Memory B cell (primary cell): ENCODE results near the gene CNPY1.

Experiments used
- ATAC-seq: fragments of 150-1000 bp; cut with Tn5 transposase; 2 replicates; pipeline ENCODE4 v1.10.0; 2021; ENCODE audit warnings: low read depth, mild to moderate bottlenecking, moderate library complexity
- DNase-seq, 2 donors: peaks; one replicate each; pipeline ENCODE4 v3.0.0; 2022; ENCODE audit warnings: low spot score in 2 of 2
- H3K27ac Mint-ChIP-seq: one replicate; pipeline ENCODE4 v1.8.0; 2022; ENCODE audit warnings: mild to moderate bottlenecking, moderate library complexity, mixed read lengths
- H3K27me3 Mint-ChIP-seq: one replicate; pipeline ENCODE4 v1.8.0; 2022; ENCODE audit warnings: mixed read lengths
- H3K36me3 Mint-ChIP-seq: one replicate; pipeline ENCODE4 v1.8.0; 2022; ENCODE audit warnings: mild to moderate bottlenecking, mixed read lengths
- H3K4me1 Mint-ChIP-seq: one replicate; pipeline ENCODE4 v1.8.0; 2022; ENCODE audit warnings: mixed read lengths
- H3K4me3 Mint-ChIP-seq: one replicate; pipeline ENCODE4 v1.8.0; 2022; ENCODE audit warnings: mild to moderate bottlenecking, moderate library complexity, mixed read lengths
- H3K9me3 Mint-ChIP-seq: one replicate; pipeline ENCODE4 v1.8.0; 2022; ENCODE audit warnings: mixed read lengths

The CNPY1 gene

DNA sequence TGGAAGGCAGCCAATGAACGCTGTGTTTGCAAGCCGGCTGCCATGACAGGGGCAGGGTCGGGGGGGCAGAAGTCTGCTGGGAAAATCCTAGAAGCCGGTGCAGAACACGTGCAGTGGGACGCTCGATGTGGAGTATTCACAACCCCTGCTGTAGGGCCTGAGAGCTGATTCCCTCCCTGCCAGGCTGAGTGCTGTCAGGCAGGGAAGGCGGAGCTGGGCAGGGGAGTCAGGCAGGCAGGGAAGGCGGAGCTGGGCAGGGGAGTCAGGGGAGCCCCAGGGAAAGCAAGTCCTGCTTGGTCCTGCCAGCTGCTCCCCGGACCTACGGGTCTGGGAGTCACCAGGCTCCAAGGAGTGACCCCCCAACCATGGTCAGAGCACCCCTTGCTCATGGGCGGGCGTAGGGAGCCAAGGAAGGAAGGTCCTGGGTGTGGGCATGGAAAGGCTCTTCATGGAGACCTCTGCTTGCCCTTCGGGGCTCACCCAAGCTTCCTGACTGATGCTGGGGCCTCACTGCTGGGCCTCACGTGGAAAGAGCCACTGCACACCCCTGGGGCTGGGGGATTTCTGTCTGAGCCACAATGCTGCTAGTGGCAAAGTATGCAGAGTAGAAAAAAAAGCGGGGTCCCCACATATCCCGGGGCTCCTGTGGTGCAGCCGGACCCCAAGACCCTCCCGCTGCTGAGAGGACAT is 4.2 kb downstream of the CNPY1 start:
- H3K4me1 Mint-ChIP-seq, result no peaks in the 10 kb centered on the region
- DNase-seq, result no peak
- H3K36me3 Mint-ChIP-seq, result no peaks in the 10 kb centered on the region
- no peak overlapping the region for H3K27ac Mint-ChIP-seq
- no peaks in the 10 kb centered on the region for H3K9me3 Mint-ChIP-seq
- peaks cover 5% of the 10 kb centered on the region for H3K27me3 Mint-ChIP-seq
- H3K4me3 Mint-ChIP-seq, result no peak overlapping the region
- ATAC-seq, result no peak

DNA sequence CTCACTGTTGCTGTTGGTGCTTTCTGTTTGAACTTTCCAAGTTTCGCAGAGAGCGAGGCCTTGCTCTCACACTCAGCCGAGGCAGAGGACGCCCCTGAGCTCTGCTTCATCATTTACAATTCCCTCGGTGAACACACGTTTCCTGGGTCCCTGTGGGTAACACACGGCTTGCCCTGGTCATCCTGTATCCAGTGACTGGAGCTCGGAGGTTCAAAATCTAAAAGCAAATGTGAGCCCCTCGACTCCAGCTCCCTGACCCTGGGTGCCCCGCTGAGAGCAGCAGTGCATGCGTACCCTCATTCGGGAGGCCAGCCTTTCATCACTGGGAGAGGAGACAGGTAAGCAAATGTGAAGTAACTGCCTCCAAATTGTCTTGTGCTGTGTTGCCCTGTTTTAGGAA is 5.8 kb downstream of the CNPY1 start:
- DNase-seq (no peak), ATAC-seq (no peak)
- H3K36me3 Mint-ChIP-seq, result no peaks in the 10 kb centered on the region
- H3K4me3 Mint-ChIP-seq, result no peak overlapping the region
- no peak overlapping the region for H3K27ac Mint-ChIP-seq
- H3K27me3 Mint-ChIP-seq, result peaks cover 16% of the 10 kb centered on the region
- no peaks in the 10 kb centered on the region for H3K4me1 Mint-ChIP-seq
- peaks cover 2% of the 10 kb centered on the region for H3K9me3 Mint-ChIP-seq

DNA sequence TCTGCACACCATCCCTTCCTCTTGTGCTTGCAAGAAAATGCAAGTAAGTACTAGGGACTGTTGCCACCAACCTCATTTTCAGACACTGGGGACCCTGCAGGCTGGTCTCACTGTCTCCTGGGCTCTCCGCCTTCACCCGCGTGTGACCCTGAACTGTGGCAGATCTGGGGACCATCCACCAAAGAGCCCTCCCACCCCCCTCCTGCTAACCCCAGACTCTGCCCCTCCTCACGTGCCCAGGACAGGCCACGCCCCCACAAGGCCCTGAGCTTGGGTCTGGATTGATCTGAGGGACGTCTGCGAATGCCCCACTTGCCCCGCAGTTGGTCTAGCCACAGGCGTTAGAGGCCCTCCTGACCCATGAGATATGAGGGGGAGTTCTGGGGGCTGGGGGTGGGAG is 8.1 kb downstream of the CNPY1 start:
- peaks cover 2% of the 10 kb centered on the region for H3K9me3 Mint-ChIP-seq
- H3K27ac Mint-ChIP-seq, result no peak overlapping the region
- H3K4me1 Mint-ChIP-seq, result peaks cover 6% of the 10 kb centered on the region
- H3K27me3 Mint-ChIP-seq, result peaks cover 25% of the 10 kb centered on the region
- no peak for DNase-seq
- no peak overlapping the region for H3K4me3 Mint-ChIP-seq
- ATAC-seq, result no peak
- H3K36me3 Mint-ChIP-seq, result no peaks in the 10 kb centered on the region

DNA sequence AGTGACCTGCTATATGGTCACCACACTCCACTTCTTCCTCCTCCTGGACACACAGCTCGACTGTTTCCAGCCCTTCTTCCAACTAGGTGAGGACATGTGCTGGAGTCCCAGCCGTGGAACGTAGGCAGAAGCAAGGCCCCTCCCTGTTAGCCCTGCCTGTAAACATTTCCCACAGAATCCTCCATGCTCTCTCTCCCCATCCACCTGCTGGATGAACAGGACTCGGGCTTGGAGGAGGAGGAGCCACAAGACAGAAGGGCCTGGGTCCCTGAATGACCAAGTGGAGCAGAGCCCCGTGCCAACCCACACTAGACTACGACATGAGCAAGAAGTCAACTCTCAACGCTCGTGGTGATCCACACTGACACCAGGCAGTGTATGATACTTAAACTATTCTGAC is 9.9 kb downstream of the CNPY1 start:
- ATAC-seq, result no peak
- Mint-ChIP-seq H3K36me3 (no peaks in the 10 kb centered on the region), H3K9me3 (peaks cover 2% of the 10 kb centered on the region), H3K4me3 (no peak overlapping the region), H3K4me1 (peaks cover 11% of the 10 kb centered on the region), H3K27me3 (peaks cover 33% of the 10 kb centered on the region), H3K27ac (no peak overlapping the region)
- DNase-seq, result no peak

DNA sequence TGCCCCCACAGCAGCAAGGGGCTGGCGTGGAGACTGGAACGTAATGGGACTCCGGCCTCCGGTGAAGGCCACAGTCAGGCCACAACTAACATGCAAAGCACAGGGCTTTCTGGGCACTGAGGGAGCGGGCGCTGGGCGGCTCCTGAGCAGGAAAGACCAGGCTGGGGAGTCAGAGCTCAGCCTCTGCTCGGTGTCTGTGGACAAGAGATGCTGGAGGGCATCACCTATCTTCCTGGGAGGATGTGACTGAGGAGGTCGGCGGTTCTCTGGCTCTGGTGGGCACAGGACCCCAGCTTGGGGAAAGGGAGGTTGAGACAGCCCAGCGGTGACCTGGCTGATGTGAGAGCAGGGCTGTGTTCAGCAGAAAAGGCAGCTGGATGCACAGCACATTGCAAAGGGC is 11.7 kb downstream of the CNPY1 start:
- H3K27ac Mint-ChIP-seq, result no peak overlapping the region
- no peak overlapping the region for H3K4me3 Mint-ChIP-seq
- H3K27me3 Mint-ChIP-seq, result peaks cover 42% of the 10 kb centered on the region
- H3K9me3 Mint-ChIP-seq, result peaks cover 2% of the 10 kb centered on the region
- H3K36me3 Mint-ChIP-seq, result no peaks in the 10 kb centered on the region
- peaks cover 11% of the 10 kb centered on the region for H3K4me1 Mint-ChIP-seq
- DNase-seq (no peak), ATAC-seq (no peak)

DNA sequence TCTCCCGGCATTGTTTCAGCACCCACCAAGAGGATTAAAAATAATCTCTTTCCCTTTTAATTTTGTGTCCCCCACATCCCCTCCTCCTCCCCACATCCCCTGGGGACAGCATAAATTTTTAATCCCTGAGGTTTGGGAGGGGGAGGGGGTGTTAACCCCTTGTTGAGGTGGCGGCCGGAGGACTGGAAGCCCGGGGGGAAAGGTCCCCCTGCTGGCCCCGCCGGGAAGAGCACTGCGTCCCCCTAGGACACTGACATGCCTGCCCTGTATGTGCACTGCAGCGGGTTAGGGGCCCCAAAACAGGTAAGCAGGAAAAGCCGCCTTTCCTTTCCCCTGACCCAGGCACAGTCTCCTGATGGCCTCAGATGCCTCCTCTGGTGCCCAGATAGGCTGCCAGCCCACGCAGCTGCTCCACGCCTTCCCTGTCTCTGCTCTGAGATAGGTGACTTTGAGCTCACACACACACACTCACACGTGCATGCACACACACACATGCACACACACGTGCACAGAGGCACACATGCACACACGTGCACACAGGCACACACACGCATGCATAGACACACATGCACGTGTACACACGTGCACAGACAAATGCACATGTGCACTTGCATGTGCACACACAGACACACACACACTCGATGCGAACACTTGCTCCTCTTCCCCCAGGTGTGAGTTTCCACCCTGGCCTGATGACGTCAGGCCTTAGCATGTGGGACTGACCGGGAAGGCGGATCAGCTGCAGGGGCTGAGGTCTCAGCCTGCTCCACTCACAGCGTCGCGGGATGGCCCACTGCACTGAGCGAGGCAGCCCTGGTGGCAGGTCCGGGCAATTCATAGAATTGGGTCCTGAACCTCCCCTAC is 12.3 kb downstream of the CNPY1 start:
- Mint-ChIP-seq H3K36me3 (no peaks in the 10 kb centered on the region), H3K9me3 (peaks cover 2% of the 10 kb centered on the region), H3K4me3 (peak overlapping the region; percentile 60), H3K4me1 (peaks cover 11% of the 10 kb centered on the region), H3K27ac (no peak overlapping the region), H3K27me3 (peaks cover 42% of the 10 kb centered on the region)
- DNase-seq (peak in 1 of 2 donors; percentile 41), ATAC-seq (peak; percentile 59)

DNA sequence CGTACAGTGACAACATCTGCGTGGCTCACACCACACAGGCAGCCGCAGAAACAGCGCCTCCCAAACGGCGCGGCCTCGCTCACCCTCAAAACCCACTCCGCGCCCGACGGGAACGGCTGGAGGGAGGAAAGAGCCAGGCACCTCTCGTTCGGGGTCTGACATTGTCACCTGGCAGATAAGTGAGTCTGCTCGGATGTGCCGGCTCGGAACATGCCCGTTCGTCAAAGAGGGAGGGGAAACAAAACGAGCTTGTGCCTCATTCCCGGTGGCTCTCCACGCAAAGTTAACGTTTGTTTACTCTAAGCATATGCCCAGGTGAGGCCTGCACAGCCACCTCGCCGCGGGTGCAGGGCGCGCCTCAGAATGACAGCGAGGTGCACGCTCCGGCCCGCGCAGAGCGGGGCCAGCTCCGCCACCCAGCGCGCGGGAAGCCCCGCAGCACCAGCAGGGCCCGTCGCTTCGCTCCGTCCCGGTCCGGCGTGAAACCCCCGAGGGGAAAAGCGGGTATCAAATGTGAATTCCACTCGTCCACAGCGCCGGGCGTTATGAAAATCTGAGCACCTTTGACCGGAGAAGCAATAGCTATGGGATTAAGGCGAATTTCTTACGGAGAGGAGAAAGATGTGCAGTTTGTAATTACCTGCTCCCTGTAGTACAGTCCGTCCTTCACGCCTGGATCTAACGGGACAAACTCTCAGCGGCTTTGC is 13.1 kb downstream of the CNPY1 start:
- Mint-ChIP-seq H3K9me3 (peaks cover 2% of the 10 kb centered on the region), H3K36me3 (no peaks in the 10 kb centered on the region), H3K4me1 (peaks cover 11% of the 10 kb centered on the region), H3K27me3 (peaks cover 43% of the 10 kb centered on the region), H3K4me3 (peak overlapping the region; percentile 60), H3K27ac (no peak overlapping the region)
- ATAC-seq (peak; percentile 44), DNase-seq (peak in 1 of 2 donors; percentile 21)

DNA sequence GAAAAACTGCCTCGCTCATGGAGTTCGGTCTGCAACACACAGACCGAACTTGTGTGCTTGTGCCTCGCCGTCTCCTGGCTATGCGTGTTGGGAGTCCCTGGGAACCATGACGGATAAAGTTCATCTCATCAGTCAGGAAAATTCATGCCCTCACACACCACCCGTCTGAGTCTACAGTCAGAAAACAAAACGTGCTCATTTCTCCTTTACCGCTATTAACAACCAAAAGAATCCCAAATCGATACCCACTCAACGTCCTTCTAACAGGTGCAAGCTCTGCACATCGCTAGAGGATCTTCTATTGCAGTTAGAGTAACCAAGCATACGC is 13.6 kb downstream of the CNPY1 start:
- no peaks in the 10 kb centered on the region for H3K36me3 Mint-ChIP-seq
- ATAC-seq (no peak), DNase-seq (no peak)
- no peak overlapping the region for H3K27ac Mint-ChIP-seq
- peaks cover 2% of the 10 kb centered on the region for H3K9me3 Mint-ChIP-seq
- peaks cover 11% of the 10 kb centered on the region for H3K4me1 Mint-ChIP-seq
- peak overlapping the region; percentile 60 for H3K4me3 Mint-ChIP-seq
- peaks cover 45% of the 10 kb centered on the region for H3K27me3 Mint-ChIP-seq

DNA sequence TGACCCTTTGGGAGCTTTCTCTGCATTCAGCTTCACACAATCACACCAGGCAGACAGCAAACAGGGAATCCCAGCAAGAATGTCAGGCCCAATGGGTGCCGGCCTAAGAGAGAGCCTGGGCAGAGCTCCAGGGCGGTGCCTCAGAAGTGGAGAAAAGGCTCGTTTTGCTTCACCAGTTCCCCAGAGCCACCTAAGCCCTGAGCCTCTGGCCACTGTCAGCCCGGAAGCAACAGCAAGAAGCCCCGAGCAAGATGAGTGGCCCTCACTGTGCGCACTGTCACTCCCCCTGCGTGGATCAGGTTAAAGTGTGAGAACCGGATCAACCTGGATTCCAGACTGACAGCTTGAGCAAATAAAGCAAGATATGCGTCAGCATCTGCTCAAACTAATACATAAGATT is 14.7 kb downstream of the CNPY1 start:
- DNase-seq (no peak), ATAC-seq (no peak)
- Mint-ChIP-seq H3K27ac (no peak overlapping the region), H3K36me3 (no peaks in the 10 kb centered on the region), H3K4me1 (peaks cover 11% of the 10 kb centered on the region), H3K9me3 (peaks cover 2% of the 10 kb centered on the region), H3K27me3 (peaks cover 43% of the 10 kb centered on the region), H3K4me3 (no peak overlapping the region)

DNA sequence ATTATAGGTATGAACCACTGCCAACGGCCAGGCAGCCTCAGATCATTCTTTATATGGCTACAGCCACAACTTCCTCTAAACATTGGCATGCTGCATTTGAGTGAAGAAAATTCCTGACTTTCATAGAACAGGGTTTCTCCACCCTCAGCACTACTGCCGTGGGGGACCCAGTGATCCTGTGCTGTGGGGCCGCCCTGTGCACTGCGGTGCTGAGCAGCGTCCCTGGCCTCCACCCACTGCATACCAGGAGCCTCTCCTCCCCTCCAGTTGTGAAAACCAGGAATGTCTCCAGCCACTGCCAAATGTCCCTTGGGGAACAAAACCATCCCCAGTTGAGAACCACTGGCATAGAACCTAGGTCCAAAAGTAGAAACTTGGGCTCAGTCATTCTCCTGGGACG is 15.8 kb downstream of the CNPY1 start:
- Mint-ChIP-seq H3K4me3 (no peak overlapping the region), H3K36me3 (no peaks in the 10 kb centered on the region), H3K27me3 (peaks cover 39% of the 10 kb centered on the region), H3K9me3 (no peaks in the 10 kb centered on the region), H3K4me1 (peaks cover 11% of the 10 kb centered on the region), H3K27ac (no peak overlapping the region)
- no peak for ATAC-seq
- DNase-seq, result no peak

DNA sequence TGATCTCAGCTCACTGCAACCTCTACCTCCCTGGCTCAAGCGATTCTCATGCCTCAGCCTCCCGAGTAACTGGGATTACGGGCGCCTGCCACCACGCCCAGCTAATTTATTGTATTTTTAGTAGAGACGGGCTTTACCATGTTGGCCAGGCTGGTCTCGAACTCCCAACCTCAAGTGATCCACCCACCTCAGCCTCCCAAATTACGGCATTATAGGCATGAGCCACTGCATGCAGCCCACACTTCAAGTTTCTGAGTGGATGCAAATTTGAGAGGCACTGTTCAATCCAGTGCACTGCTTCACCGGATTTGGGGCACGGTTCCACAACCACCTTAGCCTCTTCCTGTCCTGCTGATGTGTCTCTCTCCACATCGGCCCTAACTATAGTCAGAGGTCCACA is 16.5 kb downstream of the CNPY1 start:
- no peak overlapping the region for H3K4me3 Mint-ChIP-seq
- no peaks in the 10 kb centered on the region for H3K9me3 Mint-ChIP-seq
- no peak for ATAC-seq
- peaks cover 11% of the 10 kb centered on the region for H3K4me1 Mint-ChIP-seq
- no peaks in the 10 kb centered on the region for H3K36me3 Mint-ChIP-seq
- no peak for DNase-seq
- H3K27ac Mint-ChIP-seq, result no peak overlapping the region
- peaks cover 37% of the 10 kb centered on the region for H3K27me3 Mint-ChIP-seq

DNA sequence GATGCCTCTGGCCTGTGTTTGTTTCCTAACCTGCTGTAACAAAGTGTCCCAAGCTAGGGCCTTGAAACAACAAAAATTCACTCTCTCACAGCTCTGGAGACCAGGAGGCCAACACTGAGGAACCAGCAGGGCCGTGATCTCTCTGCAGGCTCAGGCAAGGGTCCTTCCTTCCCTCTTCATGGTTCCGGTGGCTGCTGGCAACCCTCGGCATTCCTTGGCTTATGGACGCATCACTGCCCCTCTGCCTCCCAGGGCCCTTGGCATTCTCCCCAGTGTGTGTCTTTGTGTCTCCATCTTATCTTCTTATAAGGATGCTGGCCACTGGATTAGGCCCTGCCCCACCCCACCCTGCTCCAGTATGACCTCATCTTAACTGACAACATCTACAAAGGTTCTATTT is 17.0 kb downstream of the CNPY1 start:
- no peaks in the 10 kb centered on the region for H3K9me3 Mint-ChIP-seq
- DNase-seq (no peak), ATAC-seq (no peak)
- H3K4me3 Mint-ChIP-seq, result no peak overlapping the region
- H3K27me3 Mint-ChIP-seq, result peaks cover 36% of the 10 kb centered on the region
- peaks cover 10% of the 10 kb centered on the region for H3K4me1 Mint-ChIP-seq
- H3K36me3 Mint-ChIP-seq, result no peaks in the 10 kb centered on the region
- H3K27ac Mint-ChIP-seq, result no peak overlapping the region

DNA sequence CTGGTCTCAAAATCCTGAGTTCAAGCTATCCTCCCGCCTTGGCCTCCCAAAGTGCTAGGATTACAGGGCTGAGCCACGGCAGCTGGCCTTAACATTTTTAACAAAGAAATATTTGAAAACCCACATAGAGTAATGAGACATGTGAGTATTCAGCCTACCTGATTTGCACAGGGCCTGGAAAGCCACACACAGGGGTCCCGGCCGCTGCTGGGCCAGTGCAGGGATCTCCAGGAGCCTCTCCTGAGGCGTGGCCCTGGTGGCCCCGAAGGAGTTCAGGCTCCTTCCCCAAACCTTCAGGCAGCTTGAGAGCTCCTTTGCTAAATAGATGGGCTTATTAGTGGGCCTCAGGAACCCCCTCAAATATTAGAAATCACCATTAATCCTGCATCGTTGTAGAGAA is 18.7 kb downstream of the CNPY1 start:
- ATAC-seq, result no peak

DNA sequence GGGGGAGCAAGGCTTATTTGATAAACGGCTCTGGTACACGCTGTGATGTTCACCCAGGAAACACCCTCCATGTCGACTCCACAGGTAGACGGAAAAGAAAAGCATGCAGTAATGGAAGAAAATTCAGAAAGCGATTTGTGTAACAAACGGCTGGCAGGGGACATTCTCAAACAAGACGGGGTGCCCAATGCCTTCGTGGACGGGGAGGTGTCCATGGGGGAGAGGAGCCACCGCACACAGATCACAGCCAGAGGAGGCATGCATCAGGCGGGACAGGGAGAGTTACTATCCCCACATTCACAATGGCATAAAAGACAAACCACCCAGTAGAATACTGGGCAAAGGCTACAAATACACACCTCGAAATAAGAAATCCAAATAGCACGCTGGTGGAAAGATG is 20.1 kb downstream of the CNPY1 start:
- no peaks in the 10 kb centered on the region for H3K9me3 Mint-ChIP-seq
- DNase-seq, result no peak
- no peaks in the 10 kb centered on the region for H3K4me1 Mint-ChIP-seq
- H3K27ac Mint-ChIP-seq, result no peak overlapping the region
- ATAC-seq, result no peak
- no peak overlapping the region for H3K4me3 Mint-ChIP-seq
- H3K27me3 Mint-ChIP-seq, result peaks cover 29% of the 10 kb centered on the region
- H3K36me3 Mint-ChIP-seq, result no peaks in the 10 kb centered on the region

More for the DNA sequence above, 18.7 kb downstream of the CNPY1 start:
- H3K36me3 Mint-ChIP-seq, result no peaks in the 10 kb centered on the region
- H3K27me3 Mint-ChIP-seq, result peaks cover 30% of the 10 kb centered on the region
- no peaks in the 10 kb centered on the region for H3K9me3 Mint-ChIP-seq
- no peak for DNase-seq
- H3K4me1 Mint-ChIP-seq, result peaks cover under 1% of the 10 kb centered on the region
- no peak overlapping the region for H3K4me3 Mint-ChIP-seq
- no peak overlapping the region for H3K27ac Mint-ChIP-seq
